Urinary bladder (tissue), 4 donors: Measurements from ENCODE around the gene KIF26B. TPM values are rescaled to one million over a fixed set of nuclear protein-coding genes. Genes with fewer than 3 reads are reported as not detected.

Source experiments
- DNase-seq: peaks from one replicate; pipeline ENCODE4 v3.0.0-alpha.2; 2015; ENCODE audit errors: extremely low spot score
- H3K27ac ChIP-seq: one replicate; pipeline ENCODE4 v1.5.1; 2013; ENCODE audit warnings: low read depth, mild to moderate bottlenecking, moderate library complexity
- H3K36me3 ChIP-seq: one replicate; pipeline ENCODE4 v1.6.1; 2013; ENCODE audit warnings: mild to moderate bottlenecking, moderate library complexity; ENCODE audit not compliant: insufficient read depth
- H3K4me1 ChIP-seq: one replicate; pipeline ENCODE4 v1.6.1; 2013; ENCODE audit warnings: mild to moderate bottlenecking, moderate library complexity; ENCODE audit not compliant: insufficient read depth
- H3K4me3 ChIP-seq: one replicate; pipeline ENCODE4 v1.5.1; 2013; ENCODE audit warnings: low read depth, low read length
- WGBS: extraction: QIAGEN DNeasy Blood & Tissue Kit; methylation state at CpG from one replicate; pipeline ENCODE4 v1.1.7; 2013; 5-methylcytosine and 5-hydroxymethylcytosine counted together
- polyA plus RNA-seq: library from polyadenylated mRNA; stranded (reverse); fragments of 200-250 nt; gene quantifications from one replicate; pipeline ENCODE4 v1.2.3, GENCODE V29; 2013
- total RNA-seq: library from RNA; depleted of rRNA; stranded (reverse); fragments of >200 nt; gene quantifications from one replicate; pipeline ENCODE4 v1.2.3, GENCODE V29; 2014
- donor health status: healthy with polysubstance abuse.
- donor health status: healthy.

The KIF26B gene
- total and polyA plus RNA-seq, 2 donors = 0.62 to 12.2 TPM

- no peak overlapping the region for H3K27ac ChIP-seq
- no peaks in the 10 kb centered on the region for H3K36me3 ChIP-seq
- no peak overlapping the region for H3K4me3 ChIP-seq
- DNase-seq = no peak
- no peaks in the 10 kb centered on the region for H3K4me1 ChIP-seq
- WGBS = 50% methylated on average over 7 of the region's 7 CpGs
Observed at GRCh38 chr1:245466261-245466660, 311.5 kb downstream of the KIF26B start.

GRCh38 chr1:245467804-245468203 is 313.0 kb downstream of the KIF26B start:
- no peak for DNase-seq
- Histone ChIP-seq H3K4me1 (no peaks in the 10 kb centered on the region), H3K36me3 (no peaks in the 10 kb centered on the region), H3K27ac (no peak overlapping the region), H3K4me3 (no peak overlapping the region)
- WGBS = 97% methylated on average over 1 of the region's 1 CpG

GRCh38 chr1:245469006-245469405 is 314.2 kb downstream of the KIF26B start:
- Histone ChIP-seq H3K27ac (no peak overlapping the region), H3K36me3 (no peaks in the 10 kb centered on the region), H3K4me3 (no peak overlapping the region), H3K4me1 (no peaks in the 10 kb centered on the region)
- 85% methylated on average over 6 of the region's 6 CpGs for WGBS
- DNase-seq = no peak

- H3K4me3 ChIP-seq = no peak overlapping the region
- no peak for DNase-seq
- 98% methylated on average over 6 of the region's 6 CpGs for WGBS
- H3K36me3 ChIP-seq = no peaks in the 10 kb centered on the region
- no peaks in the 10 kb centered on the region for H3K4me1 ChIP-seq
- H3K27ac ChIP-seq = no peak overlapping the region
Observed at GRCh38 chr1:245469734-245470133, 314.9 kb downstream of the KIF26B start.

GRCh38 chr1:245475126-245475525 is 320.3 kb downstream of the KIF26B start:
- no peak for DNase-seq
- no peak overlapping the region for H3K4me3 ChIP-seq
- WGBS = 88% methylated on average over 7 of the region's 7 CpGs
- H3K36me3 ChIP-seq = no peaks in the 10 kb centered on the region
- H3K4me1 ChIP-seq = no peaks in the 10 kb centered on the region
- H3K27ac ChIP-seq = no peak overlapping the region

- 76% methylated on average over 6 of the region's 6 CpGs for WGBS
- H3K4me3 ChIP-seq = no peak overlapping the region
- no peaks in the 10 kb centered on the region for H3K36me3 ChIP-seq
- no peak overlapping the region for H3K27ac ChIP-seq
- no peak for DNase-seq
- no peaks in the 10 kb centered on the region for H3K4me1 ChIP-seq
Observed at GRCh38 chr1:245475961-245476516, 321.3 kb downstream of the KIF26B start.

- WGBS = 90% methylated on average over 8 of the region's 8 CpGs
- DNase-seq = no peak
- no peaks in the 10 kb centered on the region for H3K4me1 ChIP-seq
- H3K27ac ChIP-seq = no peak overlapping the region
- H3K4me3 ChIP-seq = no peak overlapping the region
- H3K36me3 ChIP-seq = no peaks in the 10 kb centered on the region
Observed at GRCh38 chr1:245477941-245478340, 323.2 kb downstream of the KIF26B start.

GRCh38 chr1:245480393-245481120 is 325.8 kb downstream of the KIF26B start:
- Histone ChIP-seq H3K4me3 (no peak overlapping the region), H3K36me3 (no peaks in the 10 kb centered on the region), H3K4me1 (no peaks in the 10 kb centered on the region), H3K27ac (no peak overlapping the region)
- no peak for DNase-seq
- 61% methylated on average over 6 of the region's 6 CpGs for WGBS

- H3K36me3 ChIP-seq = no peaks in the 10 kb centered on the region
- no peak overlapping the region for H3K27ac ChIP-seq
- no peaks in the 10 kb centered on the region for H3K4me1 ChIP-seq
- DNase-seq = no peak
- 66% methylated on average over 6 of the region's 6 CpGs for WGBS
- no peak overlapping the region for H3K4me3 ChIP-seq
Observed at GRCh38 chr1:245481261-245481660, 326.5 kb downstream of the KIF26B start.

- no peak for DNase-seq
- Histone ChIP-seq H3K4me1 (no peaks in the 10 kb centered on the region), H3K4me3 (no peak overlapping the region), H3K36me3 (no peaks in the 10 kb centered on the region), H3K27ac (no peak overlapping the region)
- WGBS = 90% methylated on average over 6 of the region's 6 CpGs
Observed at GRCh38 chr1:245483247-245483646, 328.5 kb downstream of the KIF26B start.

GRCh38 chr1:245484176-245484575 is 329.4 kb downstream of the KIF26B start:
- Histone ChIP-seq H3K4me1 (no peaks in the 10 kb centered on the region), H3K4me3 (no peak overlapping the region), H3K36me3 (no peaks in the 10 kb centered on the region), H3K27ac (no peak overlapping the region)
- 43% methylated on average over 2 of the region's 2 CpGs for WGBS
- no peak for DNase-seq

- H3K4me1 ChIP-seq = no peaks in the 10 kb centered on the region
- 60% methylated on average over 3 of the region's 3 CpGs for WGBS
- H3K4me3 ChIP-seq = no peak overlapping the region
- no peak for DNase-seq
- no peaks in the 10 kb centered on the region for H3K36me3 ChIP-seq
- H3K27ac ChIP-seq = no peak overlapping the region
Observed at GRCh38 chr1:245485996-245486395, 331.2 kb downstream of the KIF26B start.

- Histone ChIP-seq H3K27ac (no peak overlapping the region), H3K4me1 (no peaks in the 10 kb centered on the region), H3K4me3 (no peak overlapping the region), H3K36me3 (no peaks in the 10 kb centered on the region)
- WGBS = 85% methylated on average over 8 of the region's 8 CpGs
- no peak for DNase-seq
Observed at GRCh38 chr1:245486775-245487470, 332.1 kb downstream of the KIF26B start.
